NCI-H524 treated with DMSO at 0.1 percent for 48 hours (cell line): ENCODE measurements around the gene TBX15.

ENCODE experiments used
- DNase-seq: peaks from one replicate; lab custom pipeline; 2025; lab: John Stamatoyannopoulos, UW

TBX15 gene

DNA sequence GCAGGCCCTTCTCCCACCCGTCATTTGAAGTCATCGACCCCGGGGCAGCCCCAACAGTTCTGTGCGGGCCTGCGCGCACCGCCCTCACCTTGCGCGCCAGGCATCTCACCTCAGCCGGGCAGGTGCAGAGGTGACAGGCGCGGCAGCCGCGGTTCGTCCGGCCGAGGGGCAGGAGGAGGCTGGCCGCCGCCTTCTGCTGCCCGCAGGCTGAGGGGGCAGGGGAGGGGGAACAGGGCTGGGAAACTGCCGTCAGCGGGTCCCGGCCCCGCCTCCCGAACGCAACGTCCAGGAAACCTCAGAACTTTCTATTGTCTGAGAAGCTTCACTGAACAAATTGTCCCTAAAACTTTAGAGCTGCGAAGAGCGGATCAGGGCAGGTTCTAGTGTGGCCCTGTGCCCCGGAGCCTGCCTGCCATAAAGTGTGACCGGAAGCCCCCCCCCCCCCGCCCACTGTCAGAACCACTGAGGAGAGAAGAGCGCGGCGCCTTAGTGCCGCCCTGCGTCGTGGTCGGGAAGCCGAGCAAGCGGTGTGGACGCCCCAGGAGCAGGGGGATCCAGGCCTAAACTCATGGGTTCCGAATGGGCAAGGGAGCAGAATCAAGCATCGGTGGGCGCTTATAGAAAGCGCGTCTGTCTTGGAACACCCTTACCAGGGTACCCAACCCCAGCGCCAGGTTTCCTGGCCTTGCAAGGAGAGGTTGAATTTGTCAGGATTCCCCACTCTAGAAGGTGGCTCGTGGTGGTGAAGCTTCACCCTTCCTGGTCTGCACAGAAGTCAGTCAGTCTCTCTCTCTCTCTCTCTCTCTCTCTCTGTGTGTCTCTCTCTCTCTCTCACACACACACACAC, 13.3 kb upstream of the TBX15 start:
- no peak for DNase-seq

DNA sequence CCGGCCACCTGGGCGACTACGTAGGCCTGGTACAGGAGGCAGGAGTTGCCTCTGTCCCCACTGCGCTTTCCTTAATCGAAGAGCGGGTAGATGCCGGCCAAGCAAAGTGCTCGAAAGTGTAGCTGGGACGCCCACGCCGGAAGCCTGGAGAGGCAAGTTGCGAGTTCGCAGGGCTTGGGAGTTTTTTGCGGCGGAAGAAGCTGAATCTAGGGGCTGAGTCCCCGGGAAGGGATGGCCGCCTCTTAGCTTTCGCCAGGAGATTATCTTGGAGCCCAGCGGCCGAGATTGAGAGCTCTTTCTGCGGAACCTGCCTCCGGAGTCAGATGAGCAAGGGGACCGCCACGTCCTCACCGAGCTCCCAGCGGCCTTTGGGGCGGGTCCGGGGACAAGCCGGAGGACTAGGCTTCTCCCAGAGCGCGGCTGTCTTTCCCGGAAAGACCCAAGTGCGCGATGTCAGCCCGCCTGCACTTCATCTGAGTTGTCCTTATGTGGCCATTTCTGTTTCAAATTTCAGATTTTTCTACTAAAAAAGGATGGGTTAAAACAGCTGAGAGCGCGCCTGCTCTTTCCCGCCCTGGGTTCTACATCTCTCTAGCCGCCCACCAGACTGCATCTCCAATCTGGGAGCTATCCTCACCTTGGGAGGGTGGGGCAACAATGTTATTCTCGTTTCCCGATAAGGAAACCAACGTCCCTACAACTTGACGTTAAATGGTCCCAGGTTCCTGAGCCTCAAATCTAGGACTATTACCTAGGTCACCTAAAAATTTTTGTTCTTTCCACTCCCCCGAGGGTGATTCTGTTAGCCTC, 12.4 kb upstream of the TBX15 start:
- no peak for DNase-seq

DNA sequence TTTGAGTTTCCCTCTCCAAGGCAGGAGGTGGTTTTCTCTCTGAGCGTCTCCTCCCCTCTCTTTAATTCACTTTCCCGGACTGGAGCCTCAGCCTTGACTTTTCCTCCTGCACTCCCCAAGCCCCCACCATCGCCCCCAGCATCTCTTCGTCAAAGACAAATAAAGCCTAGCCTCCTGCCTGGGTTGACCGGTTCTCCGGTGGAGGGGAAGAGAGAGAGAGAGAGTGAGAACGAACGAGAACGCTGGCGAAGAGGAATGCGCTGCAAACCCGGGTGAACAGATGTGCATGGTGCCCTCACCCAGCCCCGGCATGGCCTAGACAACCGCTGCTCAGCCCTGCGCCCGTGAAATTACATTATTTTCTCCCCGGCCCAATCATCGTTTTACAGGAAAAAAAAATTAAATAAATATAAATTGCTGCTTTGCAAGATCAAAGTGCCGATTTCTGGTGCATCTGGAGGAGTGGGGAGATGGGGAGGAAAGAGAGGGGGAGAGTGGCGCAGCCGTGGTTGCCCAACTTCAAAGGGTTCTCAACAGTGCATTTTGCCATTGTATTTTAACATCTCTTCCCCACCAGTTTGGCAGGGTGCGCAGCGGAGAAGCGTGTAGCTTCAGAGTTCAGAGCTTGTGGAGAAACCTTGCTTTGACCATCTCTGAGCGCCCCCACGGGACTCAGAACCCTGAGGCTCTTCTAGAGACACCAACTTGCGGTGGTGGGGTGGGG, 11.4 kb upstream of the TBX15 start:
- no peak for DNase-seq

DNA sequence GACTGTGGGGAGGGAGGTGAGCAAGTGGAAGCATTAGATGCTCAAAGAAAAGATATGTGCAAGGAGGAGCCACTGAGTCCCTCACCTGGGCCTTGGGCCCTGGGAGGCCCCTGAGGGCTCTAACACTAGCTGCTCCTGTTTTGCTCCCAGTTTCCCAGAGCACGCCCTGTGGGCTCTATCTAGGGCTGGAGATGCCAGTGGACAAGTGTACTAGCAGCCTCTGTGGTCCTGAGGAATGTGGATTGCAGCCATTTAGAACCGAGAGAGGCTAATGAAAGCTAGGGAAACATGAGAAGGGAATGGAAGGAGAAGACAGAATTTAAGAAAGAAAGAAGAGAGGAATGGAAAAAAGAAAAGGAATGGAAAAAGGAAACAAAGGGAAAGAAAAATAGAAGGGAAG, 10.0 kb upstream of the TBX15 start:
- DNase-seq = no peak

DNA sequence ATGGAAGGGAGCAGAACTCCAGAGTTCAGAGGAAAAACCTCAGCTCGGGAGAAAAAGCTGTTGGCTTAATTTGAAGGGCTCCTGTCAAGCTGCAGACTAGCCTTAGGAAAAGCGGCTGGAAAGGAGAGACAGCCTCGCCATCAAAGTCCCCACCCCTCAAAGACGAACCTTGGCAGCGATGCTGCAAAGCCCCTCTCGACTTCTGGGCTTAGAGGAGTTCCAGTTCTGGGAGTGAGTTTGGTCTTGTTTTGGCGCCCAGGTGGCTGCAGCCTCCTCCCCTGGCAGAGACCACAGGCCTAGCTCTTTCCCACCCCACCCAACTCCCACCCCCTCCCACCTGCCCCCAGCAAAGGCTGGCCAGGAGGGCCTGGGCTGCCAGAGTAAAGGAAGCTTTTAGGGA, 9.1 kb upstream of the TBX15 start:
- no peak for DNase-seq

DNA sequence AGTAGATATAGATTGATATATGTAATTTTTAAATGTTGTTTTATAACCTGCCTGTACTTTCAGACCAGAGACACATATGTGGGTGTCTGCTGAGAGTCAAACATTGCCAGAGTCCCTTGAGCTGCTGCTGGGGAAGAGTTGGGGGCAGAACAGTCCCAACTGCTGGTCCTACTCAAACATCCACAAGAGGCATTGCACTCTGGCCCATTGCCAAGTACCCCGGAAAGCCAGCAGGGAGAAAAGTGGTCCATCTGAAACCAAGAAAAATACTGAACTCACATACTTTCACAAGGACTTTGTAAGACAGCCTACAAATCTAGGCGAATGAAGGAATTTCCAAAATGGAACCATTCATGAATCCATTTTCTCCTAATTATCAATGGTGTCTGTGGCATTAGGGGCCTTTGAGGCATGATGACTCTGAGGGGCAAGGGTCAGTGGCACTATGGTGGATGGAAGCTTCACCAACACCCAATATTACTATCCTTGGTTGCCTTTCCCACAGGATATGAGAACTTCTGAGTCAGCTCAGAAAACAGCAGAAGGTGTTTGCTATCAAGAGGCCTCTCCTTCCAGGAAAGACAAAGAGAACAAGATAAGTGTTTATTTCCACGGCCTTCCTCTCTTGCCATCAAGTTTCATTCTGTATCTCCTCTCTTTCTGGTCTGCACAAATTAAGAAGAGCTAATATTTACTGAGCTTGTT, 7.3 kb upstream of the TBX15 start:
- DNase-seq = no peak

DNA sequence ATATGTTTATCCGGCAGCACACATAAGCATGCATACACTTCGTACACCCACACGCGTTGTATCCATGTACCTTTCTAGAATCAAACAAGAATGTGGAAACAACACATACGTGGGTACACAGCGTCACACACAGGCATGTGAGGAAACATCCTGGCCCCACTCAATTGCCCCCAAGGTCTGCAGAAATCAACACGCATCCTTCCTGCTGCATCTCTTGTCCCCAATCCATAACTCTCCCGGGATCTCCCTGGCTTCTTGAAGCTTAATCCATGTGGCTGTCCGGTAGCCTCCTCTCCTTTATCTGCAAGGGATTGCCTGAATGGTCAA, 5.5 kb upstream of the TBX15 start:
- no peak for DNase-seq

DNA sequence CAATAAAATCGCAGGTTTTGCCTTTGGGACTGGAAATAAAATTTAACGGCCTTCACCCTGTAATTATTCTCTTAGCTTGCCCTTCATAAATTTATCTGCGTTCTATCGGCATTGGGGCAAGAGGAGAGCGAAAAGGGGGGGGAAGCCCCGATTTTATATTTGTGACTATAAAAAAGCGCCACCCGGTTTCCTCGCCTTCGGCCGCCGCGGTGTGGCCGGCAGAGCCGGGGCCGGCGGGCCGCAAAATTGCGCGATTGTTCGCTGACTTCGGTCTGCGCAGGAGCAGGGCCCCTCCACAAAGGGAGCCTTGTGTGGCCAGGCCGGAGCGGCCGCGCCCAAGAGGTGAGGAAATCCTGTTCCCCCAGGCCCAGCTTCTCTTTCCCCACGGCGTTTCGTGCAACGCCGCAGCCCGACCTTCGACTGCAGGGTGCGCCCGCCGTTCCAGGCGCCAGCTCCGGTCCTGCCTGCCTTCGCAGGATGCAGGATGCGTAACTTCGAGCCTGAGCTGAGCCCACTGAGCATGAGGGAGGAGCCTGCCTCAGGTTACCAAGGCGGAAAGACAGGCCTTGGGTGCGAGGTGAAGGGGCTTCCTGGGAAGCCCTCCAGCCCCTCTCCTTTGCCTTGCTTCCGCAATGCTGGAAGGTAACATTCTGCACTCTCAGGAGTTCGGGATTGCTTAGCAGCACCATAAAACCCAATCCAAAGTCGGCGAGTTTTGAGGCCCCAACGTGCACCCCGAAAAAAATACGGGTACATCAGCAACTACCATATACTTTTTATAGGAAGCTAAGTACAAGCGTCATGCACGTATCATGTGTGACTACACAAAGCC, 4.9 kb upstream of the TBX15 start:
- DNase-seq = no peak

DNA sequence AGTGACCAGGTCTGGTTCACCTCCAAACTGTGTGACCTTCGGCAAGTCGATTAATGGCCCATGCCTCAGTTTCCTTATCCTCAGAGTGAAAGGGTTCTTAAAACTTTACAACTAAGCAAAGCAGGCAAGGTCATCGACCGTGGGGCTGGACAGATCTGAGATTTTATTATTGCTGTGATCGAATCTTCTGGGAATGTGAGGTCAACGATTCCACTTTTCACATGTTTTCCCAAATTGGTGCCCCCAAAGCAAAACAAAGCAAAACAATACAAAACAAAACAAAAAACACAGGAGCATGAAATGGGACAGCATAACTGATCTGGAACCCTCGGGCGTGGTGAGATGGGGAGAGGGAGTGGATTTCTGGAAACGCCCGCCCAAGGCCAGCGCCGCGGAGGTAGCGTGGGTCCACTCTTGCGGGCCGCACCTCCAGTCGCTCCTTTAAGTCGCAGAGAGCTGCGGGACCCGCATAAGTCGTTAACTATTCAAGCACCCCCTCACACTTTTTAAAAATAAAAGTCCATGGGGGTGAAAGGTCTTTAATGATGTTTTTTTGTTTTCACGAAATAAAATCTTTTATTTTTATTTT, 4.2 kb upstream of the TBX15 start:
- DNase-seq = no peak

DNA sequence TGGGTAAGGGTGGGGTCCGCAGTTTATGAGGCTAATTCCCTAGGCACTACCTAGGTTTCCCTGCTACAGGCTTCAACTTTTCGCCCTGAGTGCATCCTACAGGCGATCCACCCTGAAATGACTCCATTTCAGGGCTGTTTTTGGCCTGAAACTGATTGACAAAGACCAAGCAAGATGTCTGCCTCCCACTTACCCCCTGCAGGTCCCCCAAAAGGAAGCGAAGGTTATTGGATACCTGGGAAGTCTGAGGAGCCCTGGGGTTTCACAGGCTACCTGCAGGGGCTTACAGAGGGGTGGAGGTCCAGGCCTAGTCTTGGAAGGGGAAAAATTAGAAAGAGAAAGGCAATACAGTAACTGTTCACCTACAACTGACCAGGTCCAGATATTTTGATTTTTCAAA, 3.3 kb upstream of the TBX15 start:
- DNase-seq = no peak

DNA sequence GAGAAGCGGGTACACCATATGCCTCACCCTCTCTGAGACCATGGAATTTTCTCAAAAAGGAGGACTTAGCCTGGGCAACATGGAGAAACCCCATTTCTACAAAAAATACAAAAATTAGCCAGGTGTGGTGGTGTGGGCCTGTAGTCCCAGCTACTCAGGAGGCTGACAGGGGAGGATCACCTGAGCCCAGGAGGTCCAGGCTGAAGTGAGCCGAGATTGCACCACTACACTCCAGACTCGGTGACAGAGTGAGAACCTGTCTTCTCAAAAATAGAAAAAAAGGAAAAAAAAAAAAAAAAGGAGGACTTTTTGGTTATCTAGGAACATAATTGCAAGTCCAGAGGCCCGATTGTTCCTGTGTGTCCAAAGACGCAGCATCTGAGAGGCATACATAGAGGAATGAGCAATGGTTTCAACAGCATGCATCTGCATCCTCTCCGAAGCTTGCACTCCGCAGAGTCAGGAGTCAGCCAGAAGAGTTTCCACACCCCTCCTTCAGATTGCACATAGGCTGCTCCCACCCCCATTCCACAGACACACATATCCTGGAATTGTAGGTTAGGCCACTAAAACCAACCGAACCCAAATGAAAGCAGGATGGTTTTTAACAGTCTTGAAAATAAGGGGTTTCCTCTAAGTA, 2.5 kb upstream of the TBX15 start:
- DNase-seq = no peak

DNA sequence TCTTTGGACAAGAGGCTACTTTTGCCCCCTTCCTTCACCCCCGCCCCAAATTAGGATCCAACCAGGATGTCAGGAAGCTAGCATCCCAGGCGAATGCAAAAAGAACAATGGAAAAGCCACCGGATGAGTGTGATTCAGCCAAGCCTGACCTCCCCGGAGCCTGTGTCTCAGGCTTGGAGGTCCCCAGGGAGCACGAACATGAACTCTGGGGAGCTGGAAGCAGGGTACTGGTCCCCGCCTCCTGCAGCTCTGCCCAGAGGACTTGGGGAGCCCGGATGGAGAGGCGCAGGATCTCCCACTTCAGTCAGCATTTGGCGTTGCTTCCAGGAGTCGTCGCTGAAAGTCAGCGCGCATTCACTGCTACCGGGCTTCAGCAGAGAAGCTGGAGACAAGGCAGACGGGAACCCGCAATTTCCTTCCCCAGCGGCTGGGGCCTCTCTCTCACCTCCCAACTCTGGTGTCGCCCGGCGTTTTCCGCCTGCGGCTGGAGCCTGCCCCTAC, 1.8 kb upstream of the TBX15 start:
- DNase-seq = no peak

DNA sequence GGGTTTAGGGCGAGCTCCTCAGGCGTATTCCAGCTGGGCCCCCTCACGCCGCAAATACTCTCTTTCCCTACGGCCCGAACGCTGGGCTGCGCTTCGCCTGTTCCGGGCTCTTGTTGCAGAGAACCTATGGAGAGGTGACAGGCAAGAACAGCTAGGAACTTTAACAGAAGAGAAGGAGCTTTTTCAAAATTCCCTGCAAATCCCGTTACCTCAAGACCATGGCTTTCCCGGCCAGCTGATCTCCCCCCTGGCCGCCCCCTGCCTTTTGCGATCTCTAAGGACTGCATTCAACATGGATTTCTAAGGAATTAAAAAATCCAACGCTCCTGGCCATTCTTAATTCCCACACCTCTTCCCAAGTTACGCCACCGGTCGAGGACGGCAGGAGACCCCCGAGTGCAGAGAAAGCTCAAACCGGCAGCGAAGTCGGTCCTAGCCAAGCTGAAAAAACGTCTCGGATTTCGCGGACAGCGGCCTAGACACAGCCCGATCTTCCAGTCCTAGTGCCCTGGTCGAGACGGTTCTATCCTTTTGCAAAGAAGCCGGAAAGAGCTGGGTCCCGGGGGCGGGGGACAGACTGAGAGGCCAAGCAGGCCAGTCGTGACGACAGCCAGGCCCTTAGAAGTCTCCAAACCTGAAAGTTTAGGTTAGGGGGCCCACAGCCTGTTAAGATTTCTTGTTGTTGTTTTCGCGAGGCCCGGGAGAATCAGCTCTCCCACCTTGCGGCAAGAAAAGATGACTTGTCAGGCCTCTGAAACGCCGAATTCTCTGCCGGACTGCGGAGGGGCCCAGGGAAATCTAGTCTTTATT, 1.1 kb upstream of the TBX15 start:
- DNase-seq = no peak

DNA sequence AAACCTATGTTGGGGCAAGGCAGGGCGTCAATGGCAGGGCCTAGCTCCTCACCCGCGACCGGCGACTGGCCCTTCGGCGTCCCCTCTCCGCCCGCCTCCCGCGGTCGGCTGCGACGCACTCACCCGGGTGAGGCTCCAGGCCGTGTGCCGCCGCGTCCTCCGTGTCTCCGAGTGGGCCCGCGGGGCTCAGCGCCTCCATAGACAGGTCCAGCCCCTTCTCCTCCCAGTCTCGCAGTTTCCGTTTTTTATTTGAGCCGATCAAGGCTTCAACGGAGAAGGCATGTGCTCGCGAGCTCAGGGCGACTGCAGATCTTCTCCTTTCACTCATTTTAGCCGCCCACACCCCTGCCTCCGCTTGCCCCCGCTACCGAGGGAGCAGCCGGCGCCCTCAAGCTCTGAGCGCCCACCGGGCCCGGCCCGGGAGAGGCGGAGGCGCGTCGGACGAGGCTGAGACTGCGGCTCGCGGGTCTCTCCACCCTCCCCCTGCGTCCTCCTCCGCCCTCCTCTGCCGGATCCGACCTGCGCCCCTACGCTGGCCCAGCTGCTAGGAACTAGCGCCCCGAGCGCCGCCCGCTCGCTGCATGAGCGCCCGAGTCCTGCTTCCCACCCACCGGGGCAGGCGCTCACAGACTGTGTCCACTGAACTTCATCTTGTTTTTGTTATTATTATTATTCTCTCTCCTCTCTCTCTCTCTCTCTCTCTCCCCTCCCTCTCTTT, 516 bp downstream of the TBX15 start:
- DNase-seq = no peak

DNA sequence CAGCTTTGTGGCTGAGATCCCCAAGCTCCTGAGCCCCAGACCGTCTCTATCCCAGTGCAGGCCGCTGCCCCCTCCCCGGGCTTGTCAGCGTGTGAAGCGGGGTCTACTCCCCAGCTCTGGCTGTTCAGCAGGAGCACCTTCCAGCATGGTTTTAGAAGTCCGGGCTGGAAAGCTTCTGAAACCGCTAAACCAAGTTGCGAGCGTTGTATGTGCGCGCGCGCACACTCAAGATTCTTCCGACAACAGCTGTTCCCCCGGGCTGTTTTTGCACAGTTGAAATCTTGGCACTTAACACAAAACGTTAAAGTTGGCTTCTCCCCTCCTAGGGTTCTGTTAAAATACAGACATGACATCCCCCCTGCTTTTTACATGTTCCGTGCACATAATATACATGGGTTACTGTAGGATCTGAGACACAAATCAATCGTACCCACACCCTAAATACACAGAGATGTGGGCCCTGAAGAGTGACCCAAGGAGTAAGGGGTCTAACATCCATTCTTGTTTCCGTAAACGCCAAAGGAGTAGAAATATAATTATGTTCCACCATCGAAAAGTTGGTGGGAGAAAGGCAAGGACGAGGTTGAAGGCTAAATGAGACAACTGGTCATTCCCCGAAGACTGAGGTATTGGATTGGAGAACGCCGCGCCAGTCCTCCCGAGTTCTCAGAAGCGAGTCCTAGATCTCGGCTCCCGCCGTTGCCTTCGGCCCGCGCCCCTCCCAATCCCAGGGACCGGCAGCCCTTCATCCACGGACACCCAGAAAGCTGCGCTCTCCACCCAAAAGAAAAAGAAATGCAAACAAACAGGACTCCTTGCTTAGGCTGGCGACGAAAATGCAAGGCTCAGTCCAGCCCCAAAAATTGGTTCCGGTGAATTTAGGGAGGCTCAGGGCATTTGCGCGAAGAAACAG, 1.3 kb downstream of the TBX15 start:
- DNase-seq = no peak

DNA sequence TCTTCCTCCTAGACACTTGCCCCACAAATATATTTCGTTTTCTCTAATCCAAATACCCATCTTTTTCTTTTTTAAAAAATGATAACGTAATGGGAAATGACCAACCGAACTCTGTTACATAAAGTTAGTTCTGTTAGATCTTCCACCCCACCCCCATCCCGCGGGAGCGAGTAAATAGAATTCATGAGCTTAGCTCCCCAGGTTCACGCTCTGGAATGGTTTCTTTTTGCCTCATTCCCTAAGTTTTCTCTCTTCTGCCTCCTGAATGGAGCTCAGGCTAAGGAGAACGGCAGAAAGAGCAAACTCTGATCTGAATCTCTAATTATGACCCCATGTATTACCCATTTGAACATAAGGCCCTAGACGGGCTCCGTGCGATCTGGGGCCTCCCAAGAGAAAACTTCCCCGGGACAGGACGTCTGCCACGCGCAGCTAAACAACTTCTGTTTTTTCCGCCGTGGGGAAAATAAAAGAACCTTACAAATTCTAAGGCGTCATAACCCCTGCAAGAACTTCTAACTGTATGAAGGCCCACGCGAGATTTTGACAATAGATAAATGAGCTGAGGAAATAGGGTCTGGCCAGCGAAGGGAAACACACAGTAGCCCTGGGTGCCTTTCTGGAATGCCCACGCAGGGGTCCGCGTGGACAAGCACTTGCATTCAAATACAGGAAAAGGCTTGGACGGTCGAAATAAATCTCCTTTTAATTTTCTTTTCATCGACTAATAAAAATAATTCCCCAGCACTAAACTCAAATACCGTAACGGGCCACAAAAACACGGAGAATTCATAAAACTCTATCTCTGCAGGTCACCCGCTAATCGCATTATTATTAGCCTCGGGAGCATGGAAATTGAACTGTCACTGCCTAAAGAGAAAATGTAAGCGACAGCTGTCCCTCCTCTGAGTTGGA, 2.2 kb downstream of the TBX15 start:
- DNase-seq = no peak
